ENCODE measurements around the gene SND1.

SND1 gene

DNA sequence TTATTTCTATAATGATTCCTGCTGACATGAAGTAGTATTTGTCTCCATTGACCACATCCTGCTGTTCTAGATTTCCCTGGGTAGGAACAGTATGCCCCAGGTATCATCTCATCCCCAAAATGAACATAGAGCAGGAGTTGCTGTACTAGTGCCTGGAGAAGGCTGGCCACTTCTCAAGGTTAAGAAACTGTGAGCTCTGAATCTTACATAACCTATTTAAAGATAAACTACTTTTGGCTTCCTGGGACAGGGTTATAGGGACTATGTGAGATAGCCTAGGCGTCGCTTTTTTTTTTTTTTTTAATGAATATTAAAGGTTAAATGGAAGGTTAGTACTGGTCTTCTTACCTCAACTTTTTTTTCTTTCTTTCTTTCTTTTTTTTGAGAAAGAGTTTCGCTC lies 276.2 kb downstream of the SND1 start:
- Histone ChIP-seq H3K27ac (ENCODE audit: low read length, poor library complexity, severe bottlenecking) (no peak overlapping the region), H2BK12ac (ENCODE audit: low read length in 2 of 2) (no peak overlapping the region), H3K4me2 (ENCODE audit: low read length, poor library complexity, severe bottlenecking) (no peak overlapping the region), H3K4ac (ENCODE audit: low read depth in 1 of 2, low read length in 2 of 2) (no peak overlapping the region), H2AFZ (ENCODE audit: low read depth, low read length) (no peak overlapping the region), H3K4me3 (ENCODE audit: insufficient read depth in 1 of 2, low read depth in 1 of 2, low read length in 2 of 2) (no peak overlapping the region), H3K79me1 (replicated peaks; ENCODE audit: low read length, poor library complexity, severe bottlenecking) (peaks cover 30% of the 10 kb centered on the region), H3K4me1 (ENCODE audit: control insufficient read depth, insufficient read depth, low read depth, low read length) (peaks cover 2% of the 10 kb centered on the region), H3K23ac (ENCODE audit: low read length in 2 of 2) (no peak overlapping the region), H3K36me3 (ENCODE audit: control insufficient read depth in 1 of 2, insufficient read depth in 2 of 2, low read depth in 1 of 2, low read length in 2 of 2) (peaks cover 12 to 34% of the 10 kb centered on the region in 2 experiments), H4K8ac (ENCODE audit: low read length) (no peak overlapping the region), H3K14ac (ENCODE audit: low read length in 2 of 2) (no peak overlapping the region), H4K91ac (ENCODE audit: low read length) (no peak overlapping the region), H2AK5ac (ENCODE audit: low read length, severe bottlenecking) (no peak overlapping the region), H3K9me3 (ENCODE audit: control insufficient read depth, low read length) (peaks cover 13% of the 10 kb centered on the region), H3K27me3 (ENCODE audit: control insufficient read depth in 1 of 2, insufficient read depth in 1 of 2, low read length in 2 of 2) (no peaks in the 10 kb centered on the region), H2BK120ac (ENCODE audit: low read depth, low read length) (no peak overlapping the region), H3K18ac (ENCODE audit: low read depth in 1 of 2, low read length in 2 of 2) (no peak overlapping the region), H3K9ac (ENCODE audit: low read length) (no peak overlapping the region), H2BK15ac (ENCODE audit: low read depth, poor library complexity, severe bottlenecking) (no peak overlapping the region), H2BK5ac (ENCODE audit: low read depth, low read length, poor library complexity, severe bottlenecking) (no peak overlapping the region)
- DNase-seq = no peak
- WGBS = 100% methylated on average over 1 of the region's 3 CpGs

DNA sequence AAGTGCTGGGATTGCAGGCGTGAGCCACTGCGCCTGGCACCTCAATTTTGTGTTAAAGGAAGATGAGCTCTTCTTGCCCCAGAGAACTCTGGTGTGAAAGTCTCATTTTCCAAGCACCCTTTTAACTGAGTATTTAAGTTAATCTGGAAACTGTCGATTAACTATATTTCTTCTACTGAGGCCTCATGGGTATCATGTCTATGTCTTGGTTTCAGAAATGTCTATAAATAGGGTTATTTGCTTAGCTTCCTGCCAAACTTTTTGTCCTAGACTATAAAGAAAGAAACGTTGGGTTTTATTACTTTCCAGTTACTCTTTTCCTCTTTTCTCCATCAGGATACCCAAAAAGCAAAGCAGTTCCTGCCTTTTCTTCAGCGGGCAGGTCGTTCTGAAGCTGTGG lies 276.9 kb downstream of the SND1 start:
- Histone ChIP-seq H3K27ac (ENCODE audit: low read length, poor library complexity, severe bottlenecking) (no peak overlapping the region), H4K91ac (ENCODE audit: low read length) (no peak overlapping the region), H3K79me1 (replicated peaks; ENCODE audit: low read length, poor library complexity, severe bottlenecking) (peaks cover 26% of the 10 kb centered on the region), H3K18ac (ENCODE audit: low read depth in 1 of 2, low read length in 2 of 2) (no peak overlapping the region), H3K4ac (ENCODE audit: low read depth in 1 of 2, low read length in 2 of 2) (no peak overlapping the region), H3K23ac (ENCODE audit: low read length in 2 of 2) (no peak overlapping the region), H3K36me3 (ENCODE audit: control insufficient read depth in 1 of 2, insufficient read depth in 2 of 2, low read depth in 1 of 2, low read length in 2 of 2) (peaks cover 12 to 34% of the 10 kb centered on the region in 2 experiments), H3K14ac (ENCODE audit: low read length in 2 of 2) (no peak overlapping the region), H3K27me3 (ENCODE audit: control insufficient read depth in 1 of 2, insufficient read depth in 1 of 2, low read length in 2 of 2) (no peaks in the 10 kb centered on the region), H3K9ac (ENCODE audit: low read length) (no peak overlapping the region), H2BK15ac (ENCODE audit: low read depth, poor library complexity, severe bottlenecking) (no peak overlapping the region), H4K8ac (ENCODE audit: low read length) (no peak overlapping the region), H2AK5ac (ENCODE audit: low read length, severe bottlenecking) (no peak overlapping the region), H3K4me3 (ENCODE audit: insufficient read depth in 1 of 2, low read depth in 1 of 2, low read length in 2 of 2) (no peak overlapping the region), H2AFZ (ENCODE audit: low read depth, low read length) (no peak overlapping the region), H3K4me2 (ENCODE audit: low read length, poor library complexity, severe bottlenecking) (no peak overlapping the region), H3K4me1 (ENCODE audit: control insufficient read depth, insufficient read depth, low read depth, low read length) (peaks cover 2% of the 10 kb centered on the region), H2BK12ac (ENCODE audit: low read length in 2 of 2) (no peak overlapping the region), H2BK5ac (ENCODE audit: low read depth, low read length, poor library complexity, severe bottlenecking) (no peak overlapping the region), H2BK120ac (ENCODE audit: low read depth, low read length) (no peak overlapping the region), H3K9me3 (ENCODE audit: control insufficient read depth, low read length) (peaks cover 13% of the 10 kb centered on the region)
- no peak for DNase-seq
- 92% methylated on average over 5 of the region's 6 CpGs for WGBS

DNA sequence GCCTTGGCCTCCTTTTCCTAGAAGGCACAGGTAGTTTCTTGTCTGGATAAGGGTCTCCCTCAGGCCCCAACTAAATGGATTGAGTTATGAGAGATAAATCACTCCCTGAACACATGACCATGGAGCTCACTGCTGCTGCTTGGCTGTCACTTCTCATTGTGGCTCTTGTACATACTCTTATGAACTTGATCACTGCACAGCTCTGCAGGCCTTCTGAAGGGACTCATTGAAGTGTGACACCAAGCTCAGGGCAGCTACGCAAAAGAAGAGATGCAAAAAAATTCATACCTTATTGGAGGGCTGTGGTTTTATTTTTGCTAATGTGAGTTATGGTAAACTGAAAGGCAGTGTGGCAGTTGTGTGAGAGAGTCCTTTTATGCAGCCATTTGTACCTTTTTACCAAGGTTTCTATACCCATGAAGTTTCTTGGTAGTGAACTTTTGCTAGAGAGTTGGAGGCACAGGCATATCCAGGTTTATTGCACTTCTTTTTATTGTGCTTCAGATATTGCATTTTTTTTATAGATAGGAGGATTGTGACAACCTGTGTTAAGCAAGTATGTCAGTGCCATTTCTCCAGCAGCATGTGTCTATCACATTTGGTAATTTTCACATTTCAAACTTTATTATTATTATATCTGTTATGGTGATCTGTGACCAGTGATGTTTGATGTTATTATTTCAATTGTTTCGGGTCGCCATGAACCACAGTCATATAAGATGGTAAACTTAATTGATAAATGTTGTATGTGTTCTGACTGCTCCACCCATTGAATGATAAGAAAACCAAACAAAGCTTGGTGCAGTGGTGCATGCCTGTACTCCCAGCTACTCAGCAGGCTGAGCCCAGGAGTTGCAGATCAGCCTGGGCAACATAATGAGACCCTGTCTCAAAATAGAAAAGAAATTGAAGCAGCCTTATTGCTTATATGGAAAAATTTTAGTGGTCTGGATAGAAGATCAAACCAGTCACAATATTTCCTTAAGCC lies 278.6 kb downstream of the SND1 start:
- H3K27ac ChIP-seq (ENCODE audit: low read length, poor library complexity, severe bottlenecking) = no peak overlapping the region
- 94% methylated on average over 3 of the region's 3 CpGs for WGBS
- no peak overlapping the region for H3K14ac ChIP-seq (ENCODE audit: low read length in 2 of 2)
- no peak overlapping the region for H2AK5ac ChIP-seq (ENCODE audit: low read length, severe bottlenecking)
- H3K9me3 ChIP-seq (ENCODE audit: control insufficient read depth, low read length) = peaks cover 13% of the 10 kb centered on the region
- H3K4ac ChIP-seq (ENCODE audit: low read depth in 1 of 2, low read length in 2 of 2) = no peak overlapping the region
- no peak overlapping the region for H3K4me2 ChIP-seq (ENCODE audit: low read length, poor library complexity, severe bottlenecking)
- no peaks in the 10 kb centered on the region for H3K27me3 ChIP-seq (ENCODE audit: control insufficient read depth in 1 of 2, insufficient read depth in 1 of 2, low read length in 2 of 2)
- H3K23ac ChIP-seq (ENCODE audit: low read length in 2 of 2) = no peak overlapping the region
- no peak overlapping the region for H3K4me3 ChIP-seq (ENCODE audit: insufficient read depth in 1 of 2, low read depth in 1 of 2, low read length in 2 of 2)
- no peak overlapping the region for H3K18ac ChIP-seq (ENCODE audit: low read depth in 1 of 2, low read length in 2 of 2)
- H2BK15ac ChIP-seq (ENCODE audit: low read depth, poor library complexity, severe bottlenecking) = no peak overlapping the region
- no peak overlapping the region for H2BK12ac ChIP-seq (ENCODE audit: low read length in 2 of 2)
- H3K9ac ChIP-seq (ENCODE audit: low read length) = no peak overlapping the region
- H2BK120ac ChIP-seq (ENCODE audit: low read depth, low read length) = no peak overlapping the region
- H2AFZ ChIP-seq (ENCODE audit: low read depth, low read length) = no peak overlapping the region
- H4K91ac ChIP-seq (ENCODE audit: low read length) = no peak overlapping the region
- H3K79me1 ChIP-seq (replicated peaks; ENCODE audit: low read length, poor library complexity, severe bottlenecking) = peaks cover 34% of the 10 kb centered on the region
- peaks cover 12 to 34% of the 10 kb centered on the region in 2 experiments for H3K36me3 ChIP-seq (ENCODE audit: control insufficient read depth in 1 of 2, insufficient read depth in 2 of 2, low read depth in 1 of 2, low read length in 2 of 2)
- no peak overlapping the region for H4K8ac ChIP-seq (ENCODE audit: low read length)
- no peak overlapping the region for H2BK5ac ChIP-seq (ENCODE audit: low read depth, low read length, poor library complexity, severe bottlenecking)
- DNase-seq = no peak
- peaks cover under 1% of the 10 kb centered on the region for H3K4me1 ChIP-seq (ENCODE audit: control insufficient read depth, insufficient read depth, low read depth, low read length)

DNA sequence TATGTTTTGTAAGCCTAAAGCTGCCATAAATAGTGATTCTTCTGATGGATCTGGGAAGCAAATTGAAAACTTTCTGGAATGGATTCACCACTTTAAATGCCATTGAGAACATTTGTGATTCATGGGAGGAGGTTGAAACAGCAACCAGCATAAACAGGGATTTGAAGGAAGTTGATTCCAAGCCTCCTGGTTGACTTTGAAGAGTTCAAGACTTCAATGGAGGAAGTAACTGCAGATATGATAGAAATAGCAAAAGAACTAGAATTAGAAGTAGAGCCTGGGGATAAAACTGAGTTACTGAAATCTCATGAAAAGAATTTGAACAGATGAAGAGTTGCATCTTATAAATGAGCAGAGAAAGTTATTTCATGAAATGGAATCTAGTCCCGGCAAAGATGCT lies 280.1 kb downstream of the SND1 start:
- Histone ChIP-seq H2AFZ (ENCODE audit: low read depth, low read length) (no peak overlapping the region), H3K4ac (ENCODE audit: low read depth in 1 of 2, low read length in 2 of 2) (no peak overlapping the region), H3K14ac (ENCODE audit: low read length in 2 of 2) (no peak overlapping the region), H4K8ac (ENCODE audit: low read length) (no peak overlapping the region), H3K4me1 (ENCODE audit: control insufficient read depth, insufficient read depth, low read depth, low read length) (peaks cover 5% of the 10 kb centered on the region), H3K4me2 (ENCODE audit: low read length, poor library complexity, severe bottlenecking) (no peak overlapping the region), H3K79me1 (replicated peaks; ENCODE audit: low read length, poor library complexity, severe bottlenecking) (peaks cover 31% of the 10 kb centered on the region), H4K91ac (ENCODE audit: low read length) (no peak overlapping the region), H2AK5ac (ENCODE audit: low read length, severe bottlenecking) (no peak overlapping the region), H2BK5ac (ENCODE audit: low read depth, low read length, poor library complexity, severe bottlenecking) (no peak overlapping the region), H3K9me3 (ENCODE audit: control insufficient read depth, low read length) (peaks cover 13% of the 10 kb centered on the region), H3K36me3 (ENCODE audit: control insufficient read depth in 1 of 2, insufficient read depth in 2 of 2, low read depth in 1 of 2, low read length in 2 of 2) (peaks cover 12 to 34% of the 10 kb centered on the region in 2 experiments), H2BK15ac (ENCODE audit: low read depth, poor library complexity, severe bottlenecking) (no peak overlapping the region), H3K27ac (ENCODE audit: low read length, poor library complexity, severe bottlenecking) (no peak overlapping the region), H3K27me3 (ENCODE audit: control insufficient read depth in 1 of 2, insufficient read depth in 1 of 2, low read length in 2 of 2) (no peaks in the 10 kb centered on the region), H3K23ac (ENCODE audit: low read length in 2 of 2) (no peak overlapping the region), H3K9ac (ENCODE audit: low read length) (no peak overlapping the region), H3K4me3 (ENCODE audit: insufficient read depth in 1 of 2, low read depth in 1 of 2, low read length in 2 of 2) (no peak overlapping the region), H2BK12ac (ENCODE audit: low read length in 2 of 2) (no peak overlapping the region), H2BK120ac (ENCODE audit: low read depth, low read length) (no peak overlapping the region), H3K18ac (ENCODE audit: low read depth in 1 of 2, low read length in 2 of 2) (no peak overlapping the region)
- WGBS = 100% methylated on average over 1 of the region's 1 CpG
- no peak for DNase-seq
